H1 (cell line): ENCODE measurements around the gene RNF31. TPM values are rescaled to one million over a fixed set of nuclear protein-coding genes. Genes with fewer than 3 reads are reported as not detected.

Experiments used
- CTCF ChIA-PET: fragments of 300-600 bp; sonication (Branson Sonifier 250); formaldehyde crosslinking; loops from one replicate; lab custom pipeline; 2021; ENCODE audit not compliant: partially characterized antibody; lab: Charles Lee
- POLR2A ChIA-PET: fragments of 300-600 bp; sonication (Branson Sonifier 250); formaldehyde crosslinking; loops from one replicate; lab custom pipeline; 2021; ENCODE audit warnings: inconsistent platforms; ENCODE audit not compliant: partially characterized antibody; lab: Charles Lee
- DNase-seq, 2 experiments: peaks; one replicate each; pipeline versions ENCODE4 v3.0.0 to v3.0.0-alpha.2; 2010 to 2022; ENCODE audit warnings: low spot score in 2 of 2, low read depth in 1 of 2, mixed read lengths in 1 of 2
- FAIRE-seq: peaks from 2 replicates; lab custom pipeline; 2011; peaks lifted over from hg19 to GRCh38; lab: Jason Lieb, UNC
- H2AFZ ChIP-seq: 2 replicates; pipeline ENCODE4 v1.8.1; 2012; ENCODE audit warnings: low read length, inconsistent platforms
- H2AK5ac ChIP-seq: 2 replicates; pipeline ENCODE4 v1.6.1; 2013; ENCODE audit warnings: low read depth, low read length
- H2BK120ac ChIP-seq: replicated peaks from 2 replicates; pipeline ENCODE3; 2013; ENCODE audit warnings: low read depth, low read length, inconsistent platforms
- H2BK12ac ChIP-seq: 2 replicates; pipeline ENCODE4 v1.6.1; 2013; ENCODE audit warnings: low read depth, low read length
- H2BK15ac ChIP-seq: 2 replicates; pipeline ENCODE4 v1.6.1; 2013; ENCODE audit warnings: low read length
- H2BK20ac ChIP-seq: 2 replicates; pipeline ENCODE4 v1.6.1; 2013; ENCODE audit warnings: low read length
- H2BK5ac ChIP-seq: 2 replicates; pipeline ENCODE4 v1.6.1; 2013; ENCODE audit warnings: low read depth, low read length
- H3K14ac ChIP-seq: 2 replicates; pipeline ENCODE4 v1.6.1; 2013; ENCODE audit warnings: inconsistent platforms; ENCODE audit not compliant: insufficient read length
- H3K18ac ChIP-seq: 2 replicates; pipeline ENCODE4 v1.6.1; 2013; ENCODE audit warnings: low read length; ENCODE audit errors: extremely low read depth
- H3K23ac ChIP-seq: 2 replicates; pipeline ENCODE4 v1.6.1; 2013; ENCODE audit warnings: inconsistent platforms; ENCODE audit not compliant: insufficient read length
- H3K23me2 ChIP-seq: 2 replicates; pipeline ENCODE4 v1.6.1; 2013; ENCODE audit warnings: low read depth, low read length
- H3K27ac ChIP-seq: 2 replicates; pipeline ENCODE4 v1.6.1; 2011; ENCODE audit warnings: low read depth, low read length, inconsistent platforms
- H3K27me3 ChIP-seq, 4 experiments: replicated peaks in 1 of 4; 1 replicate in 1 of 4; 2 replicates in 3 of 4; pipeline versions ENCODE4 v1.6.1 to v1.8.1; 2011 to 2013; ENCODE audit warnings: low read length in 3 of 4, mild to moderate bottlenecking in 3 of 4, inconsistent platforms in 2 of 4, mixed read lengths in 2 of 4, moderate library complexity in 1 of 4; ENCODE audit not compliant: control insufficient read depth in 3 of 4, insufficient read depth in 3 of 4; ENCODE audit errors: extremely low read depth in 1 of 4
- H3K36me3 ChIP-seq, 4 experiments: 2 replicates each; pipeline versions ENCODE4 v1.6.1 to v1.8.1; 2011 to 2013; ENCODE audit warnings: mild to moderate bottlenecking in 4 of 4, low read length in 3 of 4, moderate library complexity in 2 of 4, control low read depth in 1 of 4, inconsistent platforms in 1 of 4; ENCODE audit not compliant: insufficient read depth in 4 of 4, control insufficient read depth in 2 of 4
- H3K4ac ChIP-seq: replicated peaks from 2 replicates; pipeline ENCODE3; 2013; ENCODE audit warnings: low read length, low read depth, mixed read lengths, inconsistent platforms; ENCODE audit not compliant: insufficient read length
- H3K4me1 ChIP-seq, 4 experiments: replicated peaks in 1 of 4; 1 replicate in 1 of 4; 2 replicates in 3 of 4; pipeline versions ENCODE4 v1.6.1 to v1.8.1; 2011 to 2013; ENCODE audit warnings: low read length in 3 of 4, inconsistent platforms in 2 of 4, mixed read lengths in 1 of 4; ENCODE audit not compliant: insufficient read depth in 4 of 4, control insufficient read depth in 3 of 4
- H3K4me2 ChIP-seq, 2 experiments: 2 replicates each; pipeline versions ENCODE4 v1.6.1 to v1.8.1; 2011 to 2013; ENCODE audit warnings: low read depth in 2 of 2, low read length in 2 of 2, control low read depth in 1 of 2, inconsistent platforms in 1 of 2, mild to moderate bottlenecking in 1 of 2; ENCODE audit not compliant: insufficient read depth in 1 of 2
- H3K4me3 ChIP-seq, 4 experiments: fragments of 200-600, 300-600 bp in 1 of 4; sonication (generic), shearing (Covaris generic), sonication (Bioruptor Twin) in 1 of 4; 2 replicates each; pipeline versions ENCODE4 v1.5.1 to v1.8.1; 2011 to 2016; ENCODE audit warnings: low read length in 4 of 4, low read depth in 3 of 4, control low read depth in 2 of 4, inconsistent platforms in 2 of 4, mild to moderate bottlenecking in 2 of 4, mixed read lengths in 1 of 4, moderate library complexity in 1 of 4; ENCODE audit not compliant: insufficient read depth in 2 of 4; ENCODE audit errors: extremely low read depth in 1 of 4
- H3K56ac ChIP-seq: replicated peaks from 2 replicates; pipeline ENCODE3; 2013; ENCODE audit warnings: low read depth, mild to moderate bottlenecking, mixed read lengths, low read length, inconsistent platforms; ENCODE audit not compliant: insufficient read length
- H3K79me1 ChIP-seq: 2 replicates; pipeline ENCODE4 v1.6.1; 2013; ENCODE audit warnings: low read depth, low read length, control low read depth
- H3K79me2 ChIP-seq, 2 experiments: 2 replicates each; pipeline versions ENCODE4 v1.6.1 to v1.8.1; 2012 to 2013; ENCODE audit warnings: low read length in 2 of 2, mild to moderate bottlenecking in 2 of 2, inconsistent platforms in 1 of 2; ENCODE audit not compliant: insufficient read depth in 2 of 2, control insufficient read depth in 1 of 2
- H3K9ac ChIP-seq, 4 experiments: replicated peaks in 1 of 4; 1 replicate in 1 of 4; 2 replicates in 3 of 4; pipeline versions ENCODE4 v1.6.1 to v1.8.1; 2011 to 2013; ENCODE audit warnings: low read depth in 3 of 4, low read length in 3 of 4, control low read depth in 2 of 4, mild to moderate bottlenecking in 2 of 4, moderate library complexity in 2 of 4, inconsistent platforms in 1 of 4; ENCODE audit errors: extremely low read depth in 1 of 4
- H3K9me3 ChIP-seq, 2 experiments: 2 replicates each; pipeline versions ENCODE4 v1.6.1 to v1.8.1; 2012 to 2013; ENCODE audit warnings: mild to moderate bottlenecking in 2 of 2, moderate library complexity in 2 of 2, control low read depth in 1 of 2, inconsistent platforms in 1 of 2, low read depth in 1 of 2, low read length in 1 of 2, mixed read lengths in 1 of 2; ENCODE audit not compliant: insufficient read depth in 2 of 2
- H4K20me1 ChIP-seq, 2 experiments: replicated peaks in 1 of 2; 2 replicates each; pipeline versions ENCODE3 to v1.8.1; 2011 to 2013; ENCODE audit warnings: inconsistent platforms in 2 of 2, low read length in 2 of 2, mild to moderate bottlenecking in 1 of 2; ENCODE audit not compliant: insufficient read depth in 2 of 2, control insufficient read depth in 1 of 2
- H4K5ac ChIP-seq: 2 replicates; pipeline ENCODE4 v1.6.1; 2013; ENCODE audit warnings: low read length, low read depth, mixed read lengths, inconsistent platforms; ENCODE audit not compliant: insufficient read length
- H4K8ac ChIP-seq: 2 replicates; pipeline ENCODE4 v1.8.0; 2013; ENCODE audit warnings: mild to moderate bottlenecking, moderate library complexity, low read length, inconsistent platforms; ENCODE audit not compliant: insufficient read depth; ENCODE audit errors: extremely low read depth
- H4K91ac ChIP-seq: replicated peaks from 2 replicates; pipeline ENCODE3; 2013; ENCODE audit warnings: low read length, mixed read lengths, inconsistent platforms; ENCODE audit not compliant: insufficient read length
- ASH2L ChIP-seq: fragments of 200-600, 300-600 bp; sonication (generic); IDR thresholded peaks from one replicate; pipeline ENCODE4 v1.7.1; 2017; ENCODE audit warnings: low read length
- CTBP2 ChIP-seq: IDR thresholded peaks from 2 replicates; pipeline ENCODE4 v1.7.0; 2011; ENCODE audit warnings: borderline replicate concordance, mild to moderate bottlenecking, moderate library complexity, mixed read lengths, low read length; ENCODE audit not compliant: insufficient read depth, insufficient read length
- KDM1A ChIP-seq: fragments of 200-600, 300-600 bp; sonication (generic); IDR thresholded peaks from 2 replicates; pipeline ENCODE4 v1.7.1; 2016; ENCODE audit warnings: mild to moderate bottlenecking, low read length, borderline replicate concordance
- PHF8 ChIP-seq: fragments of 200-600 bp; sonication (generic); conservative IDR thresholded peaks from 2 replicates; pipeline ENCODE4 v1.7.1; 2012; ENCODE audit warnings: low read depth, mild to moderate bottlenecking, inconsistent platforms, low read length, moderate library complexity
- POU5F1 ChIP-seq: IDR thresholded peaks from 2 replicates; pipeline ENCODE4 v1.6.1; 2011; ENCODE audit warnings: low read depth, mild to moderate bottlenecking, low read length, moderate library complexity
- TEAD4 ChIP-seq: IDR thresholded peaks from 2 replicates; pipeline ENCODE4 v1.6.1; 2012; ENCODE audit warnings: low read depth, low read length, inconsistent platforms, mixed read lengths
- YY1 ChIP-seq: IDR thresholded peaks from 2 replicates; pipeline ENCODE4 v1.6.1; 2011; ENCODE audit warnings: low read depth, mild to moderate bottlenecking, low read length
- ZNF274 ChIP-seq: IDR thresholded peaks from 2 replicates; pipeline ENCODE4 v1.7.0; 2012; ENCODE audit warnings: low read length, borderline replicate concordance; ENCODE audit errors: extremely low read depth
- WGBS, 2 experiments: shearing (Covaris generic) in 1 of 2; methylation state at CpG; one replicate each; pipeline versions ENCODE4 v1.1.6 to v1.1.7; 2013 to 2015; ENCODE audit warnings: low lambda C conversion rate in 2 of 2, mixed read lengths in 2 of 2, inconsistent platforms in 1 of 2, low coverage in 1 of 2, missing lambda C conversion rate in 1 of 2; ENCODE audit not compliant: insufficient replicate concordance in 2 of 2, insufficient coverage in 1 of 2, insufficient read length in 1 of 2; ENCODE audit errors: extremely low coverage in 1 of 2, missing lambda C conversion rate in 1 of 2; 5-methylcytosine and 5-hydroxymethylcytosine counted together
- polyA plus RNA-seq, 7 experiments: library from polyadenylated mRNA; depleted of rRNA in 3 of 7; stranded (reverse) in 5 of 7; unstranded in 2 of 7; fragments of >200 nt in 5 of 7; fragments of 200-250 nt in 2 of 7; gene quantifications; 1 replicate in 5 of 7; 2 replicates in 1 of 7; 4 replicates in 1 of 7; pipeline versions ENCODE4 v1.2.1 to v1.2.3, GENCODE V29; 2011 to 2013; ENCODE audit warnings: missing spikeins in 2 of 7, mixed read lengths in 2 of 7
- total RNA-seq: library from RNA; stranded (reverse); fragmentation: NEBNext Ultra II Directional; extraction: Animal tissue kit (Norgen Biotek cat#: 25700); gene quantifications from 2 replicates; pipeline ENCODE4 v1.2.1, GENCODE V29; 2021

Gene RNF31
- total and polyA plus RNA-seq, 2 of the 8 experiments (the other 6 are each of a cell fraction or from before 2014, with no cell fraction given) = 17.5 to 72.0 TPM

- Histone ChIP-seq H3K4me2 (no peak overlapping the region), H4K5ac (no peak overlapping the region)
Measured at GRCh38 chr14:24198814-24199524, 51.7 kb downstream of the RNF31 start.

More at GRCh38 chr14:24198814-24199524, 51.7 kb downstream of the RNF31 start:
- Histone ChIP-seq H3K27ac (no peak overlapping the region), H2AK5ac (no peak overlapping the region), H3K36me3 (peaks cover 0 to 14% (median 6%) of the 10 kb centered on the region in 4 experiments; a peak in 5 of 8 replicates), H3K27me3 (no peaks in the 10 kb centered on the region), H3K14ac (no peak overlapping the region), H3K4me1 (peaks cover 3 to 14% (median 6%) of the 10 kb centered on the region in 4 experiments; a peak in 5 of 7 replicates), H3K9me3 (peaks cover 6 to 7% of the 10 kb centered on the region in 2 experiments), H4K8ac (no peak overlapping the region), H4K91ac (no peak overlapping the region), H2BK15ac (no peak overlapping the region), H3K79me1 (0 out of 2 replicates have a peak, but pooled peaks cover 3% of the 10 kb centered on the region), H2BK12ac (no peak overlapping the region), H3K23me2 (peaks cover 5% of the 10 kb centered on the region; the same call in 1 of the 2 replicates), H3K9ac (no peak overlapping the region), H3K4me3 (no peak overlapping the region), H3K4ac (no peak overlapping the region), H3K56ac (no peak overlapping the region), H2BK20ac (no peak overlapping the region), H3K23ac (no peak overlapping the region), H2BK120ac (no peak overlapping the region), H2AFZ (no peak overlapping the region), H4K20me1 (no peaks in the 10 kb centered on the region), H3K18ac (no peak overlapping the region), H2BK5ac (no peak overlapping the region), H3K79me2 (peaks cover 0 to 3% of the 10 kb centered on the region in 2 experiments; a peak in 2 of 4 replicates)
- ChIA-PET CTCF (interaction anchor here (1.4 to 1.5 kb wide), 2 partner anchors 14 to 109 kb away, joined by 5 read pairs; partner anchors contain the start of gene CHMP4A), POLR2A (interaction anchor here (0.8 to 3.1 kb wide), 6 partner anchors 10 to 72 kb away, joined by 3 to 22 read pairs (median 3); partner anchors contain the start of genes CHMP4A, IPO4, RABGGTA and TINF2)
- FAIRE-seq = no peak
- no peak for TF ChIP-seq TEAD4
- no peak for TF ChIP-seq KDM1A
- TF ChIP-seq POU5F1 = no peak
- TF ChIP-seq ASH2L = no peak
- no peak for TF ChIP-seq CTBP2
- no peak for TF ChIP-seq PHF8
- TF ChIP-seq ZNF274 = no peak
- no peak for TF ChIP-seq YY1
- 87% methylated on average over 6 of the region's 7 CpGs; no CpG with 5 or more reads in 1 of the 2 experiments for WGBS, 2 experiments
- no peak for DNase-seq
